ACC112 (cell line): ENCODE data around the gene CSMD2.

Experiments used
- H2AFZ ChIP-seq: fragments of 200-600 bp; sonication (generic); one replicate; pipeline ENCODE4 v1.6.0; 2017; ENCODE audit warnings: antibody characterized with exemption, low read length; ENCODE audit not compliant: unreplicated experiment
- H3K27ac ChIP-seq: fragments of 200-600 bp; sonication (generic); 2 replicates; pipeline ENCODE4 v1.5.1; 2014; ENCODE audit warnings: low read depth, mild to moderate bottlenecking, antibody characterized with exemption, low read length, moderate library complexity
- H3K27me3 ChIP-seq: fragments of 200-600 bp; sonication (generic); 2 replicates; pipeline ENCODE4 v1.6.1; 2014; ENCODE audit warnings: mild to moderate bottlenecking, antibody characterized with exemption, low read length, moderate library complexity, mixed read lengths; ENCODE audit not compliant: insufficient read depth
- H3K36me3 ChIP-seq: fragments of 200-600 bp; sonication (generic); 2 replicates; pipeline ENCODE4 v1.6.1; 2016; ENCODE audit warnings: mild to moderate bottlenecking, antibody characterized with exemption, low read length, moderate library complexity, mixed read lengths; ENCODE audit not compliant: insufficient read depth
- H3K4me1 ChIP-seq: fragments of 200-600 bp; sonication (generic); one replicate; pipeline ENCODE4 v1.6.1; 2016; ENCODE audit warnings: low read length, mixed read lengths; ENCODE audit not compliant: insufficient read depth, unreplicated experiment, control insufficient read depth
- H3K4me3 ChIP-seq: fragments of 200-600 bp; sonication (generic); 2 replicates; pipeline ENCODE4 v1.5.1; 2014; ENCODE audit warnings: mild to moderate bottlenecking, low read depth, low read length
- H3K79me2 ChIP-seq: fragments of 200-600 bp; sonication (generic); one replicate; pipeline ENCODE4 v1.6.0; 2016; ENCODE audit warnings: low read length; ENCODE audit not compliant: control insufficient read depth, unreplicated experiment, insufficient read depth

Gene CSMD2

GRCh38 chr1:33736496-33736895, 428.5 kb downstream of the CSMD2 start:
- Histone ChIP-seq H3K79me2 (no peaks in the 10 kb centered on the region), H2AFZ (no peak overlapping the region), H3K4me3 (no peak overlapping the region), H3K27ac (no peak overlapping the region), H3K27me3 (no peaks in the 10 kb centered on the region), H3K36me3 (no peaks in the 10 kb centered on the region), H3K4me1 (no peaks in the 10 kb centered on the region)

GRCh38 chr1:33735624-33736023, 429.4 kb downstream of the CSMD2 start:
- H3K36me3 ChIP-seq: no peaks in the 10 kb centered on the region
- no peaks in the 10 kb centered on the region for H3K79me2 ChIP-seq
- H2AFZ ChIP-seq: no peak overlapping the region
- no peaks in the 10 kb centered on the region for H3K4me1 ChIP-seq
- H3K27me3 ChIP-seq: no peaks in the 10 kb centered on the region
- no peak overlapping the region for H3K27ac ChIP-seq
- no peak overlapping the region for H3K4me3 ChIP-seq

- no peaks in the 10 kb centered on the region for H3K36me3 ChIP-seq
- H2AFZ ChIP-seq: no peak overlapping the region
- no peaks in the 10 kb centered on the region for H3K79me2 ChIP-seq
- H3K4me3 ChIP-seq: no peak overlapping the region
- no peaks in the 10 kb centered on the region for H3K27me3 ChIP-seq
- H3K27ac ChIP-seq: no peak overlapping the region
- no peaks in the 10 kb centered on the region for H3K4me1 ChIP-seq
These were observed 437.7 kb downstream of the CSMD2 start for GRCh38 chr1:33727310-33727709.

GRCh38 chr1:33726274-33726804, 438.7 kb downstream of the CSMD2 start:
- H3K27ac ChIP-seq: no peak overlapping the region

GRCh38 chr1:33725556-33726160, 439.4 kb downstream of the CSMD2 start:
- Histone ChIP-seq H2AFZ (no peak overlapping the region), H3K27ac (no peak overlapping the region), H3K4me1 (no peaks in the 10 kb centered on the region), H3K4me3 (no peak overlapping the region), H3K79me2 (no peaks in the 10 kb centered on the region), H3K36me3 (no peaks in the 10 kb centered on the region), H3K27me3 (no peaks in the 10 kb centered on the region)

More at GRCh38 chr1:33726274-33726804, 438.7 kb downstream of the CSMD2 start:
- Histone ChIP-seq H3K4me1 (no peaks in the 10 kb centered on the region), H3K4me3 (no peak overlapping the region), H3K27me3 (no peaks in the 10 kb centered on the region), H2AFZ (no peak overlapping the region), H3K36me3 (no peaks in the 10 kb centered on the region), H3K79me2 (no peaks in the 10 kb centered on the region)

- H3K27ac ChIP-seq: no peak overlapping the region
- no peak overlapping the region for H2AFZ ChIP-seq
- H3K79me2 ChIP-seq: no peaks in the 10 kb centered on the region
- H3K36me3 ChIP-seq: no peaks in the 10 kb centered on the region
- H3K4me3 ChIP-seq: no peak overlapping the region
- H3K27me3 ChIP-seq: no peaks in the 10 kb centered on the region
- H3K4me1 ChIP-seq: no peaks in the 10 kb centered on the region
These were observed 440.0 kb downstream of the CSMD2 start for GRCh38 chr1:33725037-33725436.

GRCh38 chr1:33724348-33724747, 440.7 kb downstream of the CSMD2 start:
- Histone ChIP-seq H3K36me3 (no peaks in the 10 kb centered on the region), H3K79me2 (no peaks in the 10 kb centered on the region), H3K4me3 (no peak overlapping the region), H2AFZ (no peak overlapping the region), H3K4me1 (no peaks in the 10 kb centered on the region), H3K27me3 (no peaks in the 10 kb centered on the region), H3K27ac (no peak overlapping the region)

- Histone ChIP-seq H3K79me2 (no peaks in the 10 kb centered on the region), H3K27me3 (no peaks in the 10 kb centered on the region), H3K4me1 (no peaks in the 10 kb centered on the region), H3K36me3 (no peaks in the 10 kb centered on the region), H2AFZ (no peak overlapping the region), H3K4me3 (no peak overlapping the region), H3K27ac (no peak overlapping the region)
These were observed 441.8 kb downstream of the CSMD2 start for GRCh38 chr1:33723251-33723650.

- Histone ChIP-seq H3K4me3 (no peak overlapping the region), H3K4me1 (no peaks in the 10 kb centered on the region), H2AFZ (no peak overlapping the region), H3K36me3 (no peaks in the 10 kb centered on the region), H3K79me2 (no peaks in the 10 kb centered on the region), H3K27ac (no peak overlapping the region), H3K27me3 (no peaks in the 10 kb centered on the region)
These were observed 443.7 kb downstream of the CSMD2 start for GRCh38 chr1:33721301-33721815.

GRCh38 chr1:33719771-33720670, 445.0 kb downstream of the CSMD2 start:
- Histone ChIP-seq H3K4me1 (no peaks in the 10 kb centered on the region), H3K36me3 (no peaks in the 10 kb centered on the region), H3K79me2 (no peaks in the 10 kb centered on the region), H3K4me3 (no peak overlapping the region), H3K27me3 (no peaks in the 10 kb centered on the region), H2AFZ (no peak overlapping the region), H3K27ac (no peak overlapping the region)
